GM12878 (cell line): ENCODE data around the gene TCERG1L. TPM values are rescaled to one million over a fixed set of nuclear protein-coding genes. Genes with fewer than 3 reads are reported as not detected.

ENCODE experiments used
- ATAC-seq: fragments of 200-7000 bp; cut with Tn5 transposase; 3 replicates; pipeline ENCODE4 v1.9.1; 2020; ENCODE audit warnings: mild to moderate bottlenecking, moderate library complexity
- BruUV-seq: library from RNA; stranded (reverse); fragments of 400-500 nt; replicated peaks from 2 replicates; lab custom pipeline; 2021; lab: Mats Ljungman, UMichigan
- CTCF ChIA-PET: fragments of 300-600 bp; sonication (Branson Sonifier 250); formaldehyde crosslinking; extraction: SDS; loops from one replicate; lab custom pipeline; 2021; ENCODE audit warnings: inconsistent platforms; lab: Yijun Ruan, JAX
- POLR2A ChIA-PET: fragments of 350-600 bp; formaldehyde crosslinking; extraction: SDS; loops from one replicate; lab custom pipeline; 2021; ENCODE audit warnings: inconsistent platforms; lab: Charles Lee
- RAD21 ChIA-PET: fragments of 300-600 bp; sonication (Branson Sonifier 250); formaldehyde crosslinking; loops from one replicate; lab custom pipeline; 2023; ENCODE audit warnings: antibody characterized with exemption; ENCODE audit not compliant: unreplicated experiment; lab: Charles Lee
- SMC1A ChIA-PET: fragments of 300-600 bp; sonication (Branson Sonifier 250); formaldehyde crosslinking; loops from one replicate; lab custom pipeline; 2023; ENCODE audit not compliant: unreplicated experiment, uncharacterized antibody; lab: Charles Lee
- DNase-seq: peaks from one replicate; pipeline ENCODE4 v3.0.0-alpha.2; 2011; ENCODE audit warnings: low read depth, low spot score
- FAIRE-seq: peaks from 3 replicates; lab custom pipeline; 2011; peaks lifted over from hg19 to GRCh38; lab: Jason Lieb, UNC
- H2AFZ ChIP-seq: 2 replicates; pipeline ENCODE4 v1.6.0; 2011; ENCODE audit warnings: low read depth, low read length, control low read depth; ENCODE audit not compliant: control insufficient read depth
- H3K27ac ChIP-seq: 2 replicates; pipeline ENCODE4 v1.5.1; 2011; ENCODE audit warnings: control low read depth; ENCODE audit not compliant: control insufficient read depth, insufficient read depth
- H3K27me3 ChIP-seq, 2 experiments: replicated peaks in 1 of 2; 2 replicates each; pipeline versions ENCODE4 v1.6.0 to v1.6.1; 2011; ENCODE audit warnings: low read length in 1 of 2; ENCODE audit not compliant: control insufficient read depth in 2 of 2, insufficient read depth in 2 of 2
- H3K36me3 ChIP-seq, 2 experiments: 2 replicates each; pipeline ENCODE4 v1.5.1; 2011; ENCODE audit warnings: low read length in 1 of 2; ENCODE audit not compliant: control insufficient read depth in 2 of 2, insufficient read depth in 2 of 2
- H3K4me1 ChIP-seq: 2 replicates; pipeline ENCODE4 v1.6.1; 2011; ENCODE audit warnings: mild to moderate bottlenecking, low read length, moderate library complexity, mixed read lengths; ENCODE audit not compliant: control insufficient read depth, insufficient read depth
- H3K4me2 ChIP-seq: 2 replicates; pipeline ENCODE4 v1.6.0; 2011; ENCODE audit warnings: control low read depth; ENCODE audit not compliant: control insufficient read depth, insufficient read depth
- H3K4me3 ChIP-seq: fragments of 200-600 bp; sonication (generic); 2 replicates; pipeline ENCODE4 v1.5.1; 2016
- H3K79me2 ChIP-seq: 2 replicates; pipeline ENCODE4 v1.6.0; 2011; ENCODE audit warnings: low read length; ENCODE audit not compliant: control insufficient read depth, insufficient read depth
- H3K9ac ChIP-seq: 2 replicates; pipeline ENCODE4 v1.8.0; 2011; ENCODE audit warnings: low read length, control low read depth, mixed read lengths; ENCODE audit not compliant: control insufficient read depth, insufficient read depth
- H3K9me3 ChIP-seq: replicated peaks from 3 replicates; pipeline ENCODE4 v1.5.1; 2011; ENCODE audit warnings: mild to moderate bottlenecking, low read length; ENCODE audit not compliant: control insufficient read depth, insufficient read depth
- H4K20me1 ChIP-seq: 2 replicates; pipeline ENCODE4 v1.6.0; 2011; ENCODE audit not compliant: control insufficient read depth, insufficient read depth
- CHD2 ChIP-seq: IDR thresholded peaks from 2 replicates; pipeline ENCODE4 v1.6.1; 2011; ENCODE audit warnings: low read depth, low read length, improper control_type of control experiment, borderline replicate concordance
- RAD21 ChIP-seq: IDR thresholded peaks from 2 replicates; pipeline ENCODE4 v1.6.1; 2011; ENCODE audit warnings: mild to moderate bottlenecking, low read depth, low read length, moderate library complexity; ENCODE audit not compliant: insufficient read depth
- RFX5 ChIP-seq: IDR thresholded peaks from 2 replicates; pipeline ENCODE4 v1.6.1; 2011; ENCODE audit warnings: low read depth, low read length, improper control_type of control experiment
- TAF1 ChIP-seq: IDR thresholded peaks from 2 replicates; pipeline ENCODE4 v1.6.1; 2011; ENCODE audit warnings: mild to moderate bottlenecking, low read depth, low read length, borderline replicate concordance
- YBX1 ChIP-seq: fragments of 450-650 bp; IDR thresholded peaks from 2 replicates; pipeline ENCODE4 v1.6.1; 2016; ENCODE audit warnings: antibody characterized with exemption
- ZNF274 ChIP-seq: IDR thresholded peaks from one replicate; pipeline ENCODE4 v1.8.0; 2011; ENCODE audit not compliant: insufficient read length, insufficient read depth
- WGBS: methylation state at CpG from one replicate; pipeline ENCODE4 v1.1.6; 2016; ENCODE audit warnings: low lambda C conversion rate; ENCODE audit not compliant: insufficient replicate concordance, insufficient coverage; ENCODE audit errors: missing lambda C conversion rate; 5-methylcytosine and 5-hydroxymethylcytosine counted together
- in situ Hi-C: fragments of 300-500 bp; cut with MboI; formaldehyde crosslinking; loops from 9 replicates; pipeline ENCODE4 v1.14.3; 2018; ENCODE audit warnings: mixed read lengths
- intact Hi-C: fragments of 100-400 bp; cut with micrococcal nuclease; formaldehyde crosslinking; loops from one replicate; pipeline ENCODE4 v1.14.2; 2022; ENCODE audit not compliant: unreplicated experiment
- polyA plus RNA-seq, 11 experiments: library from polyadenylated mRNA; depleted of rRNA in 4 of 11; unstranded in 6 of 11; stranded (reverse) in 5 of 11; fragments of >200 nt; fragmentation: Nextera tagmentation in 4 of 11; fragmentation: Illumina TruSeq in 1 of 11; extraction: Ambion mirVana in 4 of 11; extraction: Trizol in 1 of 11; gene quantifications; 1 replicate in 1 of 11; 2 replicates in 10 of 11; pipeline versions ENCODE4 v1.2.1 to v1.2.3, GENCODE V29; 2011 to 2016; ENCODE audit warnings: inconsistent platforms in 2 of 11, missing spikeins in 2 of 11, low read depth in 1 of 11
- total RNA-seq, 4 experiments: library from RNA; depleted of rRNA in 3 of 4; stranded (reverse); fragments of >200 nt in 3 of 4; fragmentation: Illumina TruSeq in 1 of 4; extraction: Trizol in 1 of 4; gene quantifications; 2 replicates each; pipeline versions ENCODE4 v1.2.1 to v1.2.3, GENCODE V29; 2013 to 2021
- TF ChIP-seq, protein P1 (sequence below): fragments of 450-650 bp; IDR thresholded peaks from 2 replicates; pipeline ENCODE4 v1.6.1; 2016; ENCODE audit warnings: mild to moderate bottlenecking, moderate library complexity, borderline replicate concordance
- TF ChIP-seq, protein P2 (sequence below): IDR thresholded peaks from 2 replicates; pipeline ENCODE4 v1.6.1; 2012; ENCODE audit warnings: mild to moderate bottlenecking, low read depth, low read length

TCERG1L gene
- total and polyA plus RNA-seq, 10 of the 15 experiments (the other 5 are each of a cell fraction or from before 2014, with no cell fraction given) = not detected

DNA sequence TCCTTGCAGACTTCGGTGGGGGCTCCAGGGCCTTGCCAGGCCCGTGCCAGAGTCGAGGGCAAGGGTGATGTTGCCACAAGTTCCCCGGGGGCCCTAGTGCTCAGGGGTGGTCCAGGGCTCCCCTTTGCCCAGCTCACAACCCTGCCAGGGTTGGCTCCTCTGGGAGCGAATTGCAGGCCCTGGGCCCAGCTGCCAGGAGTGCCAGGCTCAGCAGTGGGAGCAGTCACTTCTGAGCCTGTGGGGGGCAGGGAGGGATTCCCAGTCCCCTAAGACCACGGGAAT lies 43.8 kb downstream of the TCERG1L start:
- no peak overlapping the region for H3K27ac ChIP-seq
- ChIA-PET CTCF (no interaction called here), POLR2A (no interaction called here), RAD21 (no interaction called here), SMC1A (no interaction called here)
- FAIRE-seq (no peak), ATAC-seq (no peak), DNase-seq (no peak)
- no peaks in the 10 kb centered on the region for H3K9me3 ChIP-seq
- H4K20me1 ChIP-seq = no peaks in the 10 kb centered on the region
- TF ChIP-seq CHD2 (no peak), ZNF274 (no peak), RAD21 (no peak), RFX5 (no peak), TAF1 (no peak), YBX1 (no peak)
- TF ChIP-seq, protein P1, sequence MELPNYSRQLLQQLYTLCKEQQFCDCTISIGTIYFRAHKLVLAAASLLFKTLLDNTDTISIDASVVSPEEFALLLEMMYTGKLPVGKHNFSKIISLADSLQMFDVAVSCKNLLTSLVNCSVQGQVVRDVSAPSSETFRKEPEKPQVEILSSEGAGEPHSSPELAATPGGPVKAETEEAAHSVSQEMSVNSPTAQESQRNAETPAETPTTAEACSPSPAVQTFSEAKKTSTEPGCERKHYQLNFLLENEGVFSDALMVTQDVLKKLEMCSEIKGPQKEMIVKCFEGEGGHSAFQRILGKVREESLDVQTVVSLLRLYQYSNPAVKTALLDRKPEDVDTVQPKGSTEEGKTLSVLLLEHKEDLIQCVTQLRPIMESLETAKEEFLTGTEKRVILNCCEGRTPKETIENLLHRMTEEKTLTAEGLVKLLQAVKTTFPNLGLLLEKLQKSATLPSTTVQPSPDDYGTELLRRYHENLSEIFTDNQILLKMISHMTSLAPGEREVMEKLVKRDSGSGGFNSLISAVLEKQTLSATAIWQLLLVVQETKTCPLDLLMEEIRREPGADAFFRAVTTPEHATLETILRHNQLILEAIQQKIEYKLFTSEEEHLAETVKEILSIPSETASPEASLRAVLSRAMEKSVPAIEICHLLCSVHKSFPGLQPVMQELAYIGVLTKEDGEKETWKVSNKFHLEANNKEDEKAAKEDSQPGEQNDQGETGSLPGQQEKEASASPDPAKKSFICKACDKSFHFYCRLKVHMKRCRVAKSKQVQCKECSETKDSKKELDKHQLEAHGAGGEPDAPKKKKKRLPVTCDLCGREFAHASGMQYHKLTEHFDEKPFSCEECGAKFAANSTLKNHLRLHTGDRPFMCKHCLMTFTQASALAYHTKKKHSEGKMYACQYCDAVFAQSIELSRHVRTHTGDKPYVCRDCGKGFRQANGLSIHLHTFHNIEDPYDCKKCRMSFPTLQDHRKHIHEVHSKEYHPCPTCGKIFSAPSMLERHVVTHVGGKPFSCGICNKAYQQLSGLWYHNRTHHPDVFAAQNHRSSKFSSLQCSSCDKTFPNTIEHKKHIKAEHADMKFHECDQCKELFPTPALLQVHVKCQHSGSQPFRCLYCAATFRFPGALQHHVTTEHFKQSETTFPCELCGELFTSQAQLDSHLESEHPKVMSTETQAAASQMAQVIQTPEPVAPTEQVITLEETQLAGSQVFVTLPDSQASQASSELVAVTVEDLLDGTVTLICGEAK = no peak
- TF ChIP-seq, protein P2, sequence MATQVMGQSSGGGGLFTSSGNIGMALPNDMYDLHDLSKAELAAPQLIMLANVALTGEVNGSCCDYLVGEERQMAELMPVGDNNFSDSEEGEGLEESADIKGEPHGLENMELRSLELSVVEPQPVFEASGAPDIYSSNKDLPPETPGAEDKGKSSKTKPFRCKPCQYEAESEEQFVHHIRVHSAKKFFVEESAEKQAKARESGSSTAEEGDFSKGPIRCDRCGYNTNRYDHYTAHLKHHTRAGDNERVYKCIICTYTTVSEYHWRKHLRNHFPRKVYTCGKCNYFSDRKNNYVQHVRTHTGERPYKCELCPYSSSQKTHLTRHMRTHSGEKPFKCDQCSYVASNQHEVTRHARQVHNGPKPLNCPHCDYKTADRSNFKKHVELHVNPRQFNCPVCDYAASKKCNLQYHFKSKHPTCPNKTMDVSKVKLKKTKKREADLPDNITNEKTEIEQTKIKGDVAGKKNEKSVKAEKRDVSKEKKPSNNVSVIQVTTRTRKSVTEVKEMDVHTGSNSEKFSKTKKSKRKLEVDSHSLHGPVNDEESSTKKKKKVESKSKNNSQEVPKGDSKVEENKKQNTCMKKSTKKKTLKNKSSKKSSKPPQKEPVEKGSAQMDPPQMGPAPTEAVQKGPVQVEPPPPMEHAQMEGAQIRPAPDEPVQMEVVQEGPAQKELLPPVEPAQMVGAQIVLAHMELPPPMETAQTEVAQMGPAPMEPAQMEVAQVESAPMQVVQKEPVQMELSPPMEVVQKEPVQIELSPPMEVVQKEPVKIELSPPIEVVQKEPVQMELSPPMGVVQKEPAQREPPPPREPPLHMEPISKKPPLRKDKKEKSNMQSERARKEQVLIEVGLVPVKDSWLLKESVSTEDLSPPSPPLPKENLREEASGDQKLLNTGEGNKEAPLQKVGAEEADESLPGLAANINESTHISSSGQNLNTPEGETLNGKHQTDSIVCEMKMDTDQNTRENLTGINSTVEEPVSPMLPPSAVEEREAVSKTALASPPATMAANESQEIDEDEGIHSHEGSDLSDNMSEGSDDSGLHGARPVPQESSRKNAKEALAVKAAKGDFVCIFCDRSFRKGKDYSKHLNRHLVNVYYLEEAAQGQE = no peak
- BruUV-seq = no TSS peak
- no peak overlapping the region for H3K4me3 ChIP-seq
- in situ Hi-C loops (no loop called here), intact Hi-C loops (no loop called here)
- no peaks in the 10 kb centered on the region for H3K79me2 ChIP-seq
- 3% methylated on average over 6 of the region's 6 CpGs for WGBS
- H2AFZ ChIP-seq = no peak overlapping the region
- H3K27me3 ChIP-seq = no peaks in the 10 kb centered on the region
- H3K4me1 ChIP-seq = no peaks in the 10 kb centered on the region
- H3K36me3 ChIP-seq = no peaks in the 10 kb centered on the region
- no peak overlapping the region for H3K9ac ChIP-seq
- no peak overlapping the region for H3K4me2 ChIP-seq
